ENCODE measurements around the gene FNBP1L. TPM values are rescaled to one million over a fixed set of nuclear protein-coding genes. Genes with fewer than 3 reads are reported as not detected.

Gene FNBP1L
- total RNA-seq, 2 donors from 2014 or later: 48.3 to 54.4 TPM

DNA sequence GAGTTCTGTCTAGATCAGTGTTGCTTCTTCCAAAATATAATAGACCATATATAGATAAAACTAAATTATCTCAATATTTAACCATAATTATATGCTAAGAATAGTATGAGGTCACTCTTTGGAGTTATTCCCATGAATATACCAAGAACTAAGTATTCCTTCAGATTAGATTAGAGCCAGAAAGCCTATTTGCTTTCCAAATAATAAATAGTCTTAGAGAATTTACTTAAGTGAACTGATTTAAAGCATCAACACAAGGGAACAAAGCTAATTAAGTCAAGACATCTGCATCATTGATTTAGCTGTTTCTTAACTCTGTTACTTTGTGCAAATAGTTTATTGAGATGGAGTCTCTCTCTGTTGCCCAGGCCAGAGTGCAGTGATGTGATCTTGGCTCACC lies 35.7 kb downstream of the FNBP1L start:
- no peak for TF ChIP-seq CTCF (IDR thresholded peaks at IDR 0.05)
- Histone ChIP-seq H3K4me3 (no peak overlapping the region), H3K9ac (ENCODE audit: low read depth in 2 of 2, low read length in 2 of 2) (no peak overlapping the region), H3K27ac (no peak overlapping the region), H3K27me3 (no peaks in the 10 kb centered on the region), H3K4me1 (no peaks in the 10 kb centered on the region), H3K36me3 (no peaks in the 10 kb centered on the region), H3K9me3 (no peaks in the 10 kb centered on the region)
- intact Hi-C loops (cut with DNase I): no loop called here
- DNase-seq: no peak

GRCh38 chr1:93488207-93488606 lies 40.3 kb downstream of the FNBP1L start:
- Histone ChIP-seq H3K4me1 (no peaks in the 10 kb centered on the region), H3K27ac (no peak overlapping the region), H3K36me3 (no peaks in the 10 kb centered on the region), H3K9ac (ENCODE audit: low read depth in 2 of 2, low read length in 2 of 2) (no peak overlapping the region), H3K27me3 (no peaks in the 10 kb centered on the region), H3K9me3 (no peaks in the 10 kb centered on the region), H3K4me3 (no peak overlapping the region)
- DNase-seq: no peak
- intact Hi-C loops (cut with DNase I): no loop called here
- no peak for TF ChIP-seq CTCF (IDR thresholded peaks at IDR 0.05)

DNA sequence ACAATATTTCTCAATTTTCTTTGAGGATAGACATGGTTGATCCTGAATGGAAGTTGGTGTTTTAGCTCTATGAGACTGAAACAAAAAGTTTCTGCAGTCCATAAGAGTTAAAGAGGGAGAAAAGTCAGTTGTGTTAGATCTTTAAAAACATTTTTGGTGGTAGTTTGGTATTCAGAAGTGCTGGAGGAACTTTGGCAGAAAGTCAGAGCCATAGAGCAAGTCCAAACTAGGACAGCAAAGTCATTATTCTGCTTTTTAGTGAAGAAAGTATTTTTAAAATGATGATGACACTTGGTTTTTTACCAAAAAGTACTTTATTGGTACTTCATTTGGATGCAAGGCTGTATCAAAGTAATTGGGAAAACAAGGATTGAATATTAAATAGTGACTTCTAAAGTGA lies 41.8 kb downstream of the FNBP1L start:
- no peak overlapping the region for H3K4me3 ChIP-seq
- H3K36me3 ChIP-seq: no peaks in the 10 kb centered on the region
- TF ChIP-seq CTCF (IDR thresholded peaks at IDR 0.05): no peak
- H3K4me1 ChIP-seq: no peaks in the 10 kb centered on the region
- no peaks in the 10 kb centered on the region for H3K27me3 ChIP-seq
- intact Hi-C loops (cut with DNase I): no loop called here
- no peak overlapping the region for H3K9ac ChIP-seq (ENCODE audit: low read depth in 2 of 2, low read length in 2 of 2)
- no peak overlapping the region for H3K27ac ChIP-seq
- no peaks in the 10 kb centered on the region for H3K9me3 ChIP-seq
- DNase-seq: no peak

GRCh38 chr1:93490357-93490756 lies 42.4 kb downstream of the FNBP1L start:
- no peak for TF ChIP-seq CTCF (IDR thresholded peaks at IDR 0.05)

DNA sequence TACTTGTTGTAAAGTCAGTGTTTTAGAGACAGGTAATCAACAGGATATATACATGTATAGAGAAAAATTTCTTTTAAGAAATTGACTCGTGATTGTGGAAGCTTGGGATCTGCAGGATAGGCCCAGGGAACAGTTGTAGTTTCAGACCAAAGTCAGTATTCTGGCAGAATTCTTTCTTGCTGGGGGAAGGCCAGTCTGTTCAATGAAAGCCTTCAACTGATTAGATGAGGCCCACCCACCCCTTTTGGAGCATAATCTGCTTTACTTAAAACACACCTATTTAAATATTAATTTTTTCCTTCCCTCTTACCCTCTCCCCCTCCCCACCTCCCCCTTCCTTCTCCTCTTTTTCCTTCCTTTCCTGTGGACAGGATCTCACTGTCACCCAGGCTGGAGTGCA lies 48.0 kb downstream of the FNBP1L start:
- DNase-seq: no peak
- Histone ChIP-seq H3K36me3 (no peaks in the 10 kb centered on the region), H3K27ac (no peak overlapping the region), H3K4me3 (no peak overlapping the region), H3K9me3 (no peaks in the 10 kb centered on the region), H3K4me1 (no peaks in the 10 kb centered on the region), H3K27me3 (no peaks in the 10 kb centered on the region), H3K9ac (ENCODE audit: low read depth in 2 of 2, low read length in 2 of 2) (no peak overlapping the region)
- no peak for TF ChIP-seq CTCF (IDR thresholded peaks at IDR 0.05)
- intact Hi-C loops (cut with DNase I): no loop called here

More at GRCh38 chr1:93490357-93490756, 42.4 kb downstream of the FNBP1L start:
- Histone ChIP-seq H3K4me1 (no peaks in the 10 kb centered on the region), H3K9ac (ENCODE audit: low read depth in 2 of 2, low read length in 2 of 2) (no peak overlapping the region), H3K9me3 (no peaks in the 10 kb centered on the region), H3K36me3 (no peaks in the 10 kb centered on the region), H3K4me3 (no peak overlapping the region), H3K27me3 (no peaks in the 10 kb centered on the region), H3K27ac (no peak overlapping the region)
- no peak for DNase-seq
- intact Hi-C loops (cut with DNase I): no loop called here

DNA sequence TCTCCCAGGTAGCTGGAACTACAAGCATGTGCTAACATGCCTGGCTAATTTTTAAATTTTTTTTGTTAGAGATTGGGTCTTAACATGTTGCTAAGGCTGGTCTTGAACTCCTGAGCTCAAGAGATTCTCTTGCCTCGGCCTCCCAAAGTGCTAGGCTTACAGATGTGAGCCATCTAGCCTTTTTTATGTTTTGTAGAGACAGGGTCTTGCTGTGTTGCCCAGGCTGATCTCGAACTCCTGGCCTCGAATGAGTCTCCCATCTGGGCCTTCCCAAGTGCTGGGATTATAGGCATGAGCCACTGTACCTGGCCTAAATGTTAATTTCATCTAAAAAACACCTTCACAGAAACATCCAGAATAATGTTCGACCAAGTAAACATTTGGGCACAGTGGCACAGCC lies 48.6 kb downstream of the FNBP1L start:
- Histone ChIP-seq H3K9me3 (no peaks in the 10 kb centered on the region), H3K27ac (no peak overlapping the region), H3K36me3 (no peaks in the 10 kb centered on the region), H3K4me1 (no peaks in the 10 kb centered on the region), H3K9ac (ENCODE audit: low read depth in 2 of 2, low read length in 2 of 2) (no peak overlapping the region), H3K27me3 (no peaks in the 10 kb centered on the region), H3K4me3 (no peak overlapping the region)
- DNase-seq: no peak
- TF ChIP-seq CTCF (IDR thresholded peaks at IDR 0.05): no peak
- intact Hi-C loops (cut with DNase I): no loop called here

All from colonic mucosa (tissue), 4 donors.